Measurements from ENCODE around the gene GALNT15. TPM values are rescaled to one million over a fixed set of nuclear protein-coding genes. Genes with fewer than 3 reads are reported as not detected.

The GALNT15 gene, protein sequence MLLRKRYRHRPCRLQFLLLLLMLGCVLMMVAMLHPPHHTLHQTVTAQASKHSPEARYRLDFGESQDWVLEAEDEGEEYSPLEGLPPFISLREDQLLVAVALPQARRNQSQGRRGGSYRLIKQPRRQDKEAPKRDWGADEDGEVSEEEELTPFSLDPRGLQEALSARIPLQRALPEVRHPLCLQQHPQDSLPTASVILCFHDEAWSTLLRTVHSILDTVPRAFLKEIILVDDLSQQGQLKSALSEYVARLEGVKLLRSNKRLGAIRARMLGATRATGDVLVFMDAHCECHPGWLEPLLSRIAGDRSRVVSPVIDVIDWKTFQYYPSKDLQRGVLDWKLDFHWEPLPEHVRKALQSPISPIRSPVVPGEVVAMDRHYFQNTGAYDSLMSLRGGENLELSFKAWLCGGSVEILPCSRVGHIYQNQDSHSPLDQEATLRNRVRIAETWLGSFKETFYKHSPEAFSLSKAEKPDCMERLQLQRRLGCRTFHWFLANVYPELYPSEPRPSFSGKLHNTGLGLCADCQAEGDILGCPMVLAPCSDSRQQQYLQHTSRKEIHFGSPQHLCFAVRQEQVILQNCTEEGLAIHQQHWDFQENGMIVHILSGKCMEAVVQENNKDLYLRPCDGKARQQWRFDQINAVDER
- total RNA-seq, result 2.5 TPM

DNA sequence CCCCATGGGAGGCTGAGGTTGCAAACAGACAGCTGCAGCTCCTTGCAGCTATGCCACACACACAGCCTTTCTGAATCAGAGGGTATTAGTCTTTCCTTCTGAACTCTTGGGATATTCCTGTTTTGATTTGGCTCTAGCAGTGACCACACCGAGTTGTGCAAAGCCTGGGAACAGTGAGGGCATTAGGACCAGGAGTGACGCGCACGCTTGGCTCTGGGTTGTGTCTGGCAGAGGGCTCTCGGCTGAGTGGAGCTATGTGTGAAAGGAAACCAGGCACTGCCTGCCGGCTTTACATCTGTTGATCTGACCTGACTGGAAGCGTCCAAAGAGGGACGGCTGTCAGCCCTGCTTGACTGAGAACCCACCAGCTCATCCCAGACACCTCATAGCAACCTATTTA is at the start of gene GALNT15:
TSS of gene GALNT15 (plus strand) at position 292 of the 400 bp plus-strand sequence. CDS start 472 bp downstream, outside the sequence.
- DNase-seq, result peak; percentile 68

DNA sequence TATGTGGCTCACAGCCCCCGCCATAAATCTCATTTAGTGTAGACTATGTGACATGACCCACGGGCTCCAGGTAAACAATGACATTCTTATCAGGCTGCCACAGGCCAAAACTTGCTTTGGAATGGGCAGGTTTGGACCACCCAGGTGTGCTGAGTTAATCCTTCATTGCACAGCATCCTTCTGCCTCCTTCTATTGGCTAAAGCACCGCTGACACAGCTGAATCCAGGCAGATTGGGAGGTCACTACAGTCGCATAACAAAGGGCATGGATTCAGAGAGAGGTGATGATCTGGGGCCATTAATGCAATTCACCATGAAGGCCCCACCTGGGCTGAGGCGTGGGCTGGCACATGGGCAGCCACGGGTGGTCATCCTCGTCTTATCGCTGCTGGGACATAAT is 47.8 kb upstream of the GALNT15 start:
- no peak for DNase-seq

DNA sequence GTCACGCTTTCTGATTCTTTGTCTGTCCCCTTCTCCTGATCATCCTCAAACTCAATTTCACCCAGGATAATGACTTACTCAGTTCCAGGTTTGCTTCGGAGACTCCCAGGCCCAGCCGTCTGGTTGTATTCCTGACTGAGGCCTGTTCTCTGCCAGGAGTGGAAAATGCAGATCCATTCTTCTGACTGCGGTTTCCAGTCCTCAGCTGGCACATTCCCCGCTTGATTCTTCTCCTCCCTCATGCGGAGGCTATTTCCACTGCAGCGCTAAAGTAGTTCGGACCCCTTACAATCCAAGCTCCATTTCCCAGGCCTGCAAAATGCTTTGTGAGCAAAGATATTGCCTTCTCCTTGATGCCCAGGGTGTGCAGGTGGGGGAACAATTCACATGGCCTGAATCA is 47.2 kb upstream of the GALNT15 start:
- peak; percentile 17 for DNase-seq

DNA sequence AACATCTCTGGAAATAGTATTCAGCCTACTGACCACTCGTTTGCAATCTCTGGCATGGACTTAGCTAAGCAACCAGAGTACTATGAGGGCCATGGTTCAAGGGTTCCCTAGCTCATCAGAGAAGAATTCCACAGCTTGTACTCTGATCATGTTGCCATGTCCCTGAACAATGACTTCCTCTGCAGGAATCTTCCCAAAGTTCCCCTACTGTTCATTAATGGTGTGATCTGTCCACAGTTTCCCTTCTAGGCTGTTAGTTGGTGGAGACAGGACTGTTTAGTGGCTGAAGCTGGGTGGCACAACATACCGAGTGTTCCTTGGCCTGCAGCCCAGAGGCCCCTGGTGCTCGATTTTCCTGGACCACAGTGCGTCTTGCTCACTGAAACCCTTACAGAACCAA is 44.4 kb upstream of the GALNT15 start:
- no peak for DNase-seq

DNA sequence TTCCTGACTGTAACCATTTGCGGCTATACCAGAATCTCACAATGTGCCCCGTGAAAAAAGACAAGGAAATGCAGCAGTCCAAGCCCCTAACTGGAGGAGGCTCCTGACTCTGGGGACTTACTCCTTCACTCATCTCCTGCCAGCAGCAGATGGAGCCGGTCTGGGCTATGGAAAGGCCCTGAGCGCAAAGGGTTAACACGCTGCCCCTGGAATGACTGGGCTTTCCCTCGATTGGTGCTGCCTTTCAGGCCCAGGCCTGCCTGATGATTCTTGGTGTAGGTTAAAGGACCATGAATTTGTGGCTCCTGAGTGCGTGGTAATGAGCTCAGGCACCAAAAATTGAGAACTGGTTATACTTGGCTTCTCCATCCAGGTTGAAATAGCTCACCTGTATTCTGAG is 42.3 kb upstream of the GALNT15 start:
- no peak for DNase-seq

DNA sequence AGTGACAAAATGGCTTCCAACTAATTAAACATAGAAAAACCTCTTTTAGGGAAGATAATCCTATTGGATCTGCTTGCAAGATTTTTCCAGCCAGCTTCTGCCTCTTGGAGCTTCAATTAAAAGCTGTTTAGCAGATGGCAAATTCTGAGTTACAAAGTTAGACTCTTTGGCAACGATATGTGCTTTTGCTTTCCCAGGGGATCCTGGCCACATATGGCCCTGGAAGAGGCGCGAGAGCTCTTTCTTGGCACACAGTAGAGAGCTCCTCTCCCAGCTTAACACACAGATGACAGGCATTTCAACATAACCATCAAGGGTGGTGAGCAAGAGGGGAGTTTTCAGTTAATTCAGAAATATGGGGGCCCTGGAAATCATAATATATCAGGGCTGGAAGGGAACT is 41.6 kb upstream of the GALNT15 start:
- peak; percentile 96 for DNase-seq

DNA sequence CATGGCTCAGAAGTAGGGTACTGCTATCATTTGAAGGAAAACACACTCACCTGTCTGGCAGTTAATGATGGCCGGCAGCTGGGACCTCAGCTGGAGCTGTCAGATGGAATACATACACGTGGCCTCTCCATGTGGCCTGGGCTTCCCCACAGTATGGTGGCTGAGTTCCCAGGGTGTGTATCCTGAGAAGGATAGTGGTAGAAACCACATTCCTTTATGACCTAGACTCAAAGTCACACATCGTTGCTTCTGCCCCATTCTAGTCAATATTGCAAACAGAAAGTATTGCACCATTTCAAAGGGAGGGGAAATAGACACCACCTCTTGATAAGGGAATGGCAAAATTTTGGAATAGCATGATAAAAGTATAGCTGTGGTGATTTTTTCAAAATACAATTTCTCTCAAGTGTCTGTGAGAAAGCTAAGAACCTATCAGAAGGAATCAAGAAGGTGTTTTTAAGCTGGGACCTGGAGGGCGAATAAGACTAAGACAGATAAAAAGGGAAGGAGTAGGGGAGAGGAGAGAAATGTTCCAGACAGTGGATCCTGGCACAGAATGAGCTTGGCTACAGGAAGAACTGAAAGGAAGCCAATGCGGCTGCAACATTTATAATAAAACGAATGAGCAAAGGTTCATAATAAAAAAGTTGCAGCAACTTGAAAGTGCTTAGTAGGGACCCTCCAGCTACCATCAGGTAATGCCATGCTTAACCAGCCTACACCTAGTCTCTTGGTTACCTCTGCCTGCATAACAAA is 40.1 kb upstream of the GALNT15 start:
- DNase-seq, result no peak

DNA sequence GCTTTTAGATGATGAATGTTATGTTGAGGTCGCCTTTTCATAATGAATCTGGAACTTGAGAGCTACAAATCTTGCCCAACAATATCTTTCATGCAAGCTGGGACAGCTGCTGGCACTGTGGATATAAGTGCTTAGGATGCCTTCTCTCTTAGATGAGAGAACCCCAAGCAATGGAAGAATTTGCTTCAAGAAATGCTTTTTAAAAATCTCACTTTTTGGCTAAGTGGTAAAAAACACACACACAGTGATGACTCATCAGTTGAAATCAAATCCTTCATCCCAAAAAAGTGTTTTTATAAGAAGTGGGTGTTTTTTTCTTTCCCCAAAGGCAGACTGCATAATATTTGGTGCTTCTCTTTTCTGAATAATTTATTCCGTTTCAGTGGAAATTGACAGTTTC is 38.4 kb upstream of the GALNT15 start:
- DNase-seq, result peak; percentile 85

DNA sequence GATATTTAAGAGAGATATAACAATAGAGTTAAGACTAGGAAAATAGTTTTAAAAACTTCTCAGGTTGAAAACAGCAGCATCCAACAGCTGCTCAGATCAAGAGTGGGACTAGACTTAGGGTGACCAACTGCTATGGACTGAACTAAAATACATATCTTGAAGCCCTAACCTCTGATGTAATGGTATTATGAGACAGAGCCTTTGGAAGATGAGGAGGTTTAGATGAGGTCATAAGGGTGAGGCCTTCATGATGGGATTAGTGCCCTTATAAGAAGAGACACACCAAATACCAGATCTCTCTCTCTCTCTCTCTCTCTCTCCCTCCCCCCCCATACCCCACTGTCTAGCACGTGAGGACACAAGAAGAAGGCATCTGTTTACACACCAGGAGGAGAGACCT is 37.4 kb upstream of the GALNT15 start:
- DNase-seq, result no peak

DNA sequence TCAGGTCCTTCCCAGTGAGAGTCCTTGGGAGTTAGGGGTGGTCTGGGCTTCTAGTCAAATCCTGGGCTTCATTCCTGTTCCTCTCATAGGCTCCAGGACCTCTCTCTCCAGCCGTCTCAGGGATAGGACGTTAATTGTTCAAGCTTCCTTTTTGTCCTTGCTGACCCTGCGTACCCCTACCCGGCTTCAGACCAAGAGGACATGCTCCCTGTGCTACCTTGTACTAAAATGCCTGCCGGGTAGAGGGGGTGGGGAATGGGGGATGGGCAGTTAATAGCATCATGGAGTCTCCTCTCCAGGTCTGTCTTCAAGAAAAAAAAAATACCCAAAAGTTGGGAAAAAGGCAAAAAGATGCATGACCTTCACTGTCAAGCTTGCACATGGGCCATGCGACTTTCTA is 36.5 kb upstream of the GALNT15 start:
- DNase-seq, result no peak

DNA sequence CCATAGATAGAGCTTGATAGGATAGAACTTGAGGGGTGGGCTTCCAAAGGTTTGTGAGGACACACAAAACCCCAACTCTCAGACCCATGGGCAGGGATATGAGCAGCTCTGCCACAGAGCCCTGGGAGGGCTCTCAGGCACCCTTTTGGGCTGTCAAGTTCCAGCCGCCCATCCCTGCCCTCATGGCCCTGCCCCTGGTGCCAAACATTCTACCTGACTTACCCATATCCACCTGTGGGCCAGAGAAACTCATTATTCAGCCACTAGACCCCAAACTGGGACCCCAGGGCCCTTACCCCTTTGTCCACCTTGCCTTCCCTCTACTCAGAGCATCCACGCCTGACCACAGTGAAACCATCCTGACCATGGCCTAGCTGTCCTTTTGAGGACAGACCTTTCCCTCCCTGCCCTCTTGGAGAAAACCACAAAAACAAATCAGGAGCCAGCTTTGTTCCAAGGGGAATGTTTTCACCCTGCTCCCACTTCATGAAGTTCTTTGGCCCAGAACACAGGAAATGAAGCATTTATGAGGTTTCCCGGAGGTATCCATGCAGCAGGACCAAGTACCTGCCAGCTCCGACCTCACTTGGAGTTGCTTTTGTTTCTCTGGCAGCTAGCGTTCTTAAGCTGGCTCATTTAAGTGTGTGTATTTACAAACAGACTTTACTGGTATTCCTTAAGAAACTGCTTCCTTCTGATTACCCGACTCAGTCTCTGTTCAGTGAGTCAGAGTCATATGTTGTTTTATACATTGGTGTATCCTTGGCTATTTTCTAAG is 34.2 kb upstream of the GALNT15 start:
- no peak for DNase-seq

DNA sequence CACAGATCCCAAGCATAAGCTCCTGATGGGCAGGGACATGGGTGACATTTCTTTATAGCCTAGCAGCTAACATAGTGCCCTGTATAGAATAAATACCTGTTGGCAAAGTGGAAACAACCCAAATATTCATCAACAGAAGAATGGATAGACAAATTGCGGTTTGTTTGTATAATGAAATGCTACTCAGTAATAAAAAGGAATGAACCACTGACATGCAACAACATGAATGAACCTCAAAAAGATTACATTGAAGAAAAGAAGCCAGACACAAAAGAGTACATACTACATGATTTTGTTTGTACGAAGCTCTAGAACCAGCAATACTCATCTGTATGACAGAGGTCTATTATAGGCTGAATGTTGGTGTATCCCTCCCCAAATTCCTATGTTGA is 33.6 kb upstream of the GALNT15 start:
- DNase-seq, result no peak

DNA sequence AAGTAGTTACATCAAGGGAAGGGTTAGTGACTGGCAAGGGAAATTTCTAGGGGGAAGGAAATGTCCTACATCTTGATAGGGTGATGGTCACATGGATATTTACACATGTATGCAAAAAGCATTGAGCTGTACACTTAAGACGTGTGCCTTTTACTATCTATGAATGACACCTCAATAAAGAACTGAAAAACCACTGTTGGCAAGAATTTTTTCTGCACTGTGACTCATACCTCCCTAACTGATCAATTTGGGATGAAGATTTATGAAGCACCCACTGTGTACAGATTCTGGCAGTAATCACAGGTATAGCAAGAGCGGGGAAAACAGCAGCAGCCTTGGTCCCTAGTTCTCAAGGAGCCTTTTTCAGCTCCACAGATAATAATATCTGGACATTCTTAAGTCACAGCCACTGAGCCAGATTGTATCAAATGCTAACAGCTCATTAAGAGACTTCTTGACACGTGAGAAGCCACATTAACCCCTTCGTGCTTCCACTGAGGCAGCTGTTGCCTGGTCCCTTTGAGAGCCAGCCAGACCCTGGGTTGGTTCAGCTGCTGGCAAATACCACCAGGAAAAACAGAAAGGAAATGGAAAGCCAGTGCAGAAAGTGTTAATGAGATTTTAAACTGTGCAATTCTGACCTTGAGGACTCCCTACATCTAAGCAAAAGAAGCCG is 32.0 kb upstream of the GALNT15 start:
- no peak for DNase-seq

DNA sequence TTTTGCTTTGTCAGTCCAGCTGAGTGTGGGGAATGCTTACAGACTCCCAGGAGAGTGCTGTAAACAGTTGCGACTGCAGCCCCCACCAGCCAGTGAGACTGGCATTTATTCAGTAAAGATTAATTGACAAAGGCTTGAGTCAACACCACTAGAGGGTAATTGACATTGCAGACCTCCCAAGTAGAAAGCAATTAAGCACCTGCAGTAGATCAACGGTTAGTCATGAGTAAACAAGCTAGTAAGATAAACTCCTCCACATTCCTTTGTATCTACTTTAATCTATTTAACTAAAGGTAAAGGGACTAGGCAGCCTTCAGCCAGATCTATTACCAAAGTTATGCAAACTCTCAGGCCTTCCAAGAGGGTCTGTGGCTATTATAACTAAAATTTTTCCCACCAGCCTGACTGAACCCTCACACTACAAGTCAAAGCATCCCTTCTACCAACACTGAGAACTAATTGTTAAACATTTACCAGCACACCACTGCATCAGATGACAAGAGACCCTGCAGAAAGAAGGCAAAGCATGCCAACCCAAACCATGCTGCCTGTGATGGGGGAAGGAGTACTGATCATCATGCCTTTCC is 30.5 kb upstream of the GALNT15 start:
- no peak for DNase-seq

DNA sequence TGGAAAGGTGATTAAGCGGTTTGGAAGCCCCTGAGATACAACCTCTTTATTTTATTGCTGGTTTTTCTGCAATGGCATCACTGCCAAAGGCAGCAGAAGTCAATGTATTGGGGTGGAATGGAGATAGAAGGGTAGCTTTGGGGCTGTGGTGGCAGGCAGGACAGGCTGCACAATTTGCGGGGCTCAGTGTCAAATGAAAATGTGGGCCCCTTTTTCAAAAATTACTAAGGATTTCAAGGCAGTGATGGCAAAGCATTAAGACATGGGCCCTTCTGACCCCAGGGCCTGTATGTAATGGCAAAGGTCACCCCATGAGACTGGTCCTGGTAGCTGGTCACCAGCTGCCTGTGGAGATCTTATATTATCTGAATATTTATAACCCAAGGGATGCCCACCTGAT is 29.3 kb upstream of the GALNT15 start:
- DNase-seq, result no peak

DNA sequence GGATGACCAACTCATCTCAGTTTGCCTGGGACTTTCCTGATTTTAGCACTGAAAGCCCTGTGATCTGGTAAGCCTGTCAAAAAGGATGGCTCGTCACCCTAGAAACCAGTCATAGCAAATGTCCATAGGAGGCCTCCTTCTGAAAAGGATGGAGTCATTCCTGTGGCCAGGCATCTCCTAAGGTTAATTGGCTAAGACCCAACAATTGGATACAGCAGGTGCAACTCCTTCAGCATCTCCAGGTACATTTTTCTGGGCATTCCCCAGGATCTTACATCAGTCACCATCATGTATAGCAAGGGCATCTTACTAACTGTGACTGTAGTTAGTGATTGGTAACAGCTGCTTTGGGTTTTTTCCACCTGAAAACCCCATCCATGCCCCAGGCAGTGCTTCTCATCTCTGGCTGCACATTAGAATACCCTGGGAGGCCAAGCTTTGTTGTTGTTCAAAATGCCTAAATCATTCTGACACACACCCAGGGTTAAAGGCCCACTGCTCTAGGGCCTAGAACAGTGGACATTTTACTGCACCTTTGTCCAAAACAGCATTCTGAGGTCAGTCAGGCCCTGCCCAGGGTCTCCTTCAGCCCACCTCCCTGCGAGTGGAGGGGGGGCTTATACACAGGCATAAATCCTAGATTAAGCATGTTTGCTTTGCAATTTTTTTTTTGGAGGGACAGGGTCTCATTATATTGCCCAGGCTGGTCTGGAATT is 28.3 kb upstream of the GALNT15 start:
- no peak for DNase-seq

DNA sequence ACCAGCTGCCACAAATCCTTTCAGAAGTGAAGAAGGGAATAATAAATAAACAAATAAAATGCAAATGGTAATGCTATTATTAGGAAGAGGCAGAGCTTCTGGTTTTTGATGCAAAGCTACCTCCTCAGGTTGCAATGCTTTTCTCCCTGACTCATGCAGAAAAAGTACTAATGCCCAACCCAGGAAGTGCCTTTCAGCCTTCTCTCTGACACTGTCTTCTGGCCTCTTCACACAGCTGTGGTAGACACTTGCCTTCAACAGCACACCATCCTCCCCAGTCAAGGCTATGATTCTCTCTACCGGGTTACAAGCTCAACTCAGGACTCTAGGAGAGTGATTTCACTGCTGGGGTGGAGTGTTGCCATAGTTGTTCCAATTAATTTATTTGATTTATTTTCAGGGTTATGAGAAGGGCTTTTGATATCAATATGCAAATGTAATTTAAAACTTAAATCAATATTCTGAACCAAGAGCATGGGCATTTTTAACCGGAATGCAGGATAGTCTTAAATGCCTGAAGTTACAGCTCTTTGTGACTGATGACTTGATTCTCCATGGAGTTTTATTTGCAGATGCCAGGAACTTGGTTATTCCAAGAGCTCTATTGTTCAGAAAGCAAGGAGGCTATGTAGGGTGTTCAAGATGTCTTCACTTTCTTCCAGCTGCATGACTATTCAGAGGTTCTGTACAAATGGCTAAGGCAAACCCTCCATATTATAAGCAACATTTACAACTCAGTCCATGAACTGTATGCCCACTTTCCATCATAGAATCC is 27.1 kb upstream of the GALNT15 start:
- DNase-seq, result no peak

DNA sequence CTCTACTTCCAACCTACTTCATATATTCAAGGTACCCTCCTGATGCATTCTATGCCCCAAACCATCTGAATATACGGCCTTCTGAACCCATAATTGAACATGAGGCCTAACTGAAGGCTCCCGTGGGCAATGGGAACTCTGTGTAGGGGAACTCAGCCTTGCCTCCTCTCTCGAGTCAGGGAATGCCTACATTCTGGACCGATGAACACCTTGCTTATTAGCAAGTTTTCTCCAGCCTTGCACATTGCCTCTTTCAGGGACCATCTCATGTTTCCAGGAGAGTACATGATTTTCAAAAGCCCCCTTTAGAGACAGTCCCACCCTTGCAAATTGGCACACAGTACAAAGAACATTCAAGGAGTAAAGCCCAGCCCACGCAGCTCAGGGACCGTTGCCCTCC is 26.3 kb upstream of the GALNT15 start:
- no peak for DNase-seq

DNA sequence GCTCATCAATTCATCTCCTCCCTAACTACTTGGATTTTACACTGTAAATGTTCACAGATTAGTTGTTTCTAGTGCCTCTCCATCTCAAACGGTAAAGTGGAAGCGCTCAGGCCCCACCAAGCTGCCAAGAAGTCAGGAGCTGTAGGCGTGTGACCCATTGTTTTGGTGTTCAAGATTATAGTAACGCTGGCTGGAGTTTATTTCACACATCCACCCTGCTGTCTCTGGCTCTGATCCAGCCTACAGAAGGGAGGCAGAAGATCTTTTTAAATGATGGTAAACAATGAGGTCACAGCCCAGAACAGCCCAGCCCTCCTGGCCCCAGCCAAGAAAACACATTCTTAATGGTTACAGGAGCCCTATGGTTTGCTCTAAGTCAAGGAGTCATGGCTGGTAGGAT is 25.7 kb upstream of the GALNT15 start:
- peak; percentile 92 for DNase-seq

DNA sequence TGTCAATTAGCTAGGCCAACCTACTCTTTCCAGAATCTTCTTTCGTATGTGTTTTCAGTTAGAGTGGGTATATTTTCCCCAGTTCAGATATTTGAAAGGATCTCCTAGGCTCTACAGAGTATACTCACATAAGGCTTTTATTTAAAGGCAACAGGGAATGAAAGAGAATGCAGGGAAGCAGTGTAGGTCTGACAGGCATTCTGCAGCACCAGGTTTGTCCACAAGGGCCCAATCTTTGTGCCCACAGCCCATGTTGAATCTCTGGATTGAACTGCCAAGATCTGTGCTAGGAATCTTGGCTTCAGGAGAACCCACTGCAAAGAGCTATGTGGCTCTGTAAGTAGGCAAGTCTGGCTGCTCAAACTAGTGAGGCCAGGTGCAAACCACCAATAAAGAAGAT is 24.2 kb upstream of the GALNT15 start:
- no peak for DNase-seq

All from skin of body (tissue), 2 donors.